IMR-90 (cell line): ENCODE measurements around the gene GAPDH.

Source experiments
- BHLHE40 ChIP-seq: fragments of 150-350 bp; IDR thresholded peaks from 2 replicates; pipeline ENCODE4 v1.6.1; 2016; ENCODE audit warnings: mild to moderate bottlenecking, low read depth, low read length
- CEBPB ChIP-seq: IDR thresholded peaks from 2 replicates; pipeline ENCODE4 v1.6.1; 2012; ENCODE audit warnings: low read depth, low read length, improper control_type of control experiment
- CHD1 ChIP-seq: IDR thresholded peaks from 2 replicates; pipeline ENCODE4 v1.6.1; 2012; ENCODE audit warnings: low read depth, low read length, improper control_type of control experiment
- FOS ChIP-seq: fragments of 150-350 bp; IDR thresholded peaks from 2 replicates; pipeline ENCODE4 v1.6.1; 2016; ENCODE audit warnings: low read depth, low read length
- NFE2L2 ChIP-seq: fragments of 150-350 bp; IDR thresholded peaks from 2 replicates; pipeline ENCODE4 v1.6.1; 2016; ENCODE audit warnings: low read depth, mild to moderate bottlenecking, low read length
- POLR2A ChIP-seq: IDR thresholded peaks from 2 replicates; pipeline ENCODE4 v1.6.1; 2012; ENCODE audit warnings: mild to moderate bottlenecking, low read depth, low read length
- RAD21 ChIP-seq: IDR thresholded peaks from 2 replicates; pipeline ENCODE4 v1.6.1; 2012; ENCODE audit warnings: low read length, improper control_type of control experiment
- RFX5 ChIP-seq: IDR thresholded peaks from 2 replicates; pipeline ENCODE4 v1.8.0; 2012; ENCODE audit warnings: low read depth, mild to moderate bottlenecking, low read length, moderate library complexity
- TF ChIP-seq, protein P1 (sequence below): conservative IDR thresholded peaks from 2 replicates; pipeline ENCODE4 v1.5.1; 2012; ENCODE audit warnings: mild to moderate bottlenecking, low read depth, low read length, improper control_type of control experiment
- TF ChIP-seq, protein P2 (sequence below): fragments of 150-350 bp; IDR thresholded peaks from 2 replicates; pipeline ENCODE4 v1.6.1; 2017; ENCODE audit warnings: mild to moderate bottlenecking, antibody characterized with exemption, low read length, low read depth

GRCh38 chr12:6573001-6573400 is 38.7 kb downstream of the GAPDH start:
- TF ChIP-seq, protein P1, sequence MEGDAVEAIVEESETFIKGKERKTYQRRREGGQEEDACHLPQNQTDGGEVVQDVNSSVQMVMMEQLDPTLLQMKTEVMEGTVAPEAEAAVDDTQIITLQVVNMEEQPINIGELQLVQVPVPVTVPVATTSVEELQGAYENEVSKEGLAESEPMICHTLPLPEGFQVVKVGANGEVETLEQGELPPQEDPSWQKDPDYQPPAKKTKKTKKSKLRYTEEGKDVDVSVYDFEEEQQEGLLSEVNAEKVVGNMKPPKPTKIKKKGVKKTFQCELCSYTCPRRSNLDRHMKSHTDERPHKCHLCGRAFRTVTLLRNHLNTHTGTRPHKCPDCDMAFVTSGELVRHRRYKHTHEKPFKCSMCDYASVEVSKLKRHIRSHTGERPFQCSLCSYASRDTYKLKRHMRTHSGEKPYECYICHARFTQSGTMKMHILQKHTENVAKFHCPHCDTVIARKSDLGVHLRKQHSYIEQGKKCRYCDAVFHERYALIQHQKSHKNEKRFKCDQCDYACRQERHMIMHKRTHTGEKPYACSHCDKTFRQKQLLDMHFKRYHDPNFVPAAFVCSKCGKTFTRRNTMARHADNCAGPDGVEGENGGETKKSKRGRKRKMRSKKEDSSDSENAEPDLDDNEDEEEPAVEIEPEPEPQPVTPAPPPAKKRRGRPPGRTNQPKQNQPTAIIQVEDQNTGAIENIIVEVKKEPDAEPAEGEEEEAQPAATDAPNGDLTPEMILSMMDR = no peak
- TF ChIP-seq, protein P2, sequence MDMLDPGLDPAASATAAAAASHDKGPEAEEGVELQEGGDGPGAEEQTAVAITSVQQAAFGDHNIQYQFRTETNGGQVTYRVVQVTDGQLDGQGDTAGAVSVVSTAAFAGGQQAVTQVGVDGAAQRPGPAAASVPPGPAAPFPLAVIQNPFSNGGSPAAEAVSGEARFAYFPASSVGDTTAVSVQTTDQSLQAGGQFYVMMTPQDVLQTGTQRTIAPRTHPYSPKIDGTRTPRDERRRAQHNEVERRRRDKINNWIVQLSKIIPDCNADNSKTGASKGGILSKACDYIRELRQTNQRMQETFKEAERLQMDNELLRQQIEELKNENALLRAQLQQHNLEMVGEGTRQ = no peak
- TF ChIP-seq NFE2L2 = no peak
- no peak for TF ChIP-seq POLR2A
- TF ChIP-seq CHD1 = no peak
- no peak for TF ChIP-seq CEBPB
- TF ChIP-seq BHLHE40 = no peak
- no peak for TF ChIP-seq RFX5
- no peak for TF ChIP-seq RAD21
- TF ChIP-seq FOS = no peak
